Lower lobe of right lung (tissue), 2 donors: ENCODE measurements around the gene HSPA12A. TPM values are rescaled to one million over a fixed set of nuclear protein-coding genes. Genes with fewer than 3 reads are reported as not detected.

Experiments
- ATAC-seq, 2 donors: fragments of 200-7000 bp; cut with Tn5 transposase; one replicate each; pipeline ENCODE4 v1.9.1; 2020 to 2022; ENCODE audit warnings: mild to moderate bottlenecking in 2 of 2, moderate library complexity in 2 of 2
- DNase-seq: peaks from one replicate; pipeline ENCODE4 v3.0.0-alpha.2; 2020
- H3K27ac ChIP-seq: fragments of 200-600 bp; one replicate; pipeline ENCODE4 v1.8.0; 2022
- H3K27me3 ChIP-seq: fragments of 200-600 bp; one replicate; pipeline ENCODE4 v1.8.0; 2022; ENCODE audit warnings: low read depth
- H3K36me3 ChIP-seq: fragments of 200-600 bp; one replicate; pipeline ENCODE4 v1.8.0; 2022; ENCODE audit warnings: mild to moderate bottlenecking
- H3K4me1 ChIP-seq: fragments of 200-600 bp; one replicate; pipeline ENCODE4 v1.8.0; 2022
- H3K4me3 ChIP-seq: fragments of 200-600 bp; one replicate; pipeline ENCODE4 v1.8.0; 2022; ENCODE audit warnings: mild to moderate bottlenecking
- H3K9me3 ChIP-seq: fragments of 200-600 bp; one replicate; pipeline ENCODE4 v1.8.0; 2022
- intact Hi-C: fragments of 100-400 bp; cut with DNase I; formaldehyde crosslinking; loops from one replicate; pipeline ENCODE4 v1.11.0; 2022
- total RNA-seq: library from RNA; stranded (reverse); fragmentation: NEBNext Ultra II Directional; extraction: Animal tissue kit (Norgen Biotek cat#: 25700); gene quantifications from one replicate; pipeline ENCODE4 v1.2.1, GENCODE V29; 2021
- TF ChIP-seq, protein P1 (sequence below): fragments of 200-600 bp; IDR thresholded peaks from one replicate; pipeline ENCODE4 v1.8.0; 2022; ENCODE audit warnings: antibody characterized with exemption, mild to moderate bottlenecking
- donor health status: DM: no; HTN: yes; CAD: no; lungs with severe emphysema.

Gene HSPA12A
- total RNA-seq, 1 donor from 2014 or later: 8.8 TPM

DNA sequence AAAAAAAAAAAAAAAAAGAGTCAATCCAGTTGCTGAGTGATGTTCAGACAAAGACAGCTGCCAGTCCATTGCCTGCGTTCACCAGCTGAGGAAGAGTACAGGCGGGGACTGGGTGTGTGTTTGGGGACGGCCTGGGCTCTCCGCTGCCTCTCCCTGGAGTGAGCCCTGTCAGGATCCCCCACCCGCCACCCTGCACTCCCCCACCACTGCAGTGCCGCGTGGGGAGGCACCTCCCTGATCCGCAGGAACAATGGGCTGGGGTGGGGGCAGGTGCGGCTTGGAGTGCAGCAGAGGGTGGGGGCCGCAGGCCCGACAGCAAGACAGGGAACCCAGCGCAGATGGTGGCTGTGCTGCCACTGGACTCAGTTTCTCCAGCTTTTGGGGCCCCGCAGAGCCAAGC, 1.4 kb downstream of the HSPA12A start:
- TF ChIP-seq, protein P1, sequence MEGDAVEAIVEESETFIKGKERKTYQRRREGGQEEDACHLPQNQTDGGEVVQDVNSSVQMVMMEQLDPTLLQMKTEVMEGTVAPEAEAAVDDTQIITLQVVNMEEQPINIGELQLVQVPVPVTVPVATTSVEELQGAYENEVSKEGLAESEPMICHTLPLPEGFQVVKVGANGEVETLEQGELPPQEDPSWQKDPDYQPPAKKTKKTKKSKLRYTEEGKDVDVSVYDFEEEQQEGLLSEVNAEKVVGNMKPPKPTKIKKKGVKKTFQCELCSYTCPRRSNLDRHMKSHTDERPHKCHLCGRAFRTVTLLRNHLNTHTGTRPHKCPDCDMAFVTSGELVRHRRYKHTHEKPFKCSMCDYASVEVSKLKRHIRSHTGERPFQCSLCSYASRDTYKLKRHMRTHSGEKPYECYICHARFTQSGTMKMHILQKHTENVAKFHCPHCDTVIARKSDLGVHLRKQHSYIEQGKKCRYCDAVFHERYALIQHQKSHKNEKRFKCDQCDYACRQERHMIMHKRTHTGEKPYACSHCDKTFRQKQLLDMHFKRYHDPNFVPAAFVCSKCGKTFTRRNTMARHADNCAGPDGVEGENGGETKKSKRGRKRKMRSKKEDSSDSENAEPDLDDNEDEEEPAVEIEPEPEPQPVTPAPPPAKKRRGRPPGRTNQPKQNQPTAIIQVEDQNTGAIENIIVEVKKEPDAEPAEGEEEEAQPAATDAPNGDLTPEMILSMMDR: no peak
- Histone ChIP-seq H3K9me3 (no peaks in the 10 kb centered on the region), H3K27me3 (peaks cover 41% of the 10 kb centered on the region), H3K36me3 (no peaks in the 10 kb centered on the region), H3K4me3 (peak overlapping the region; percentile 63), H3K27ac (no peak overlapping the region), H3K4me1 (peaks cover 20% of the 10 kb centered on the region)
- ATAC-seq: no peak
- DNase-seq: no peak
- intact Hi-C loops: no loop called here

DNA sequence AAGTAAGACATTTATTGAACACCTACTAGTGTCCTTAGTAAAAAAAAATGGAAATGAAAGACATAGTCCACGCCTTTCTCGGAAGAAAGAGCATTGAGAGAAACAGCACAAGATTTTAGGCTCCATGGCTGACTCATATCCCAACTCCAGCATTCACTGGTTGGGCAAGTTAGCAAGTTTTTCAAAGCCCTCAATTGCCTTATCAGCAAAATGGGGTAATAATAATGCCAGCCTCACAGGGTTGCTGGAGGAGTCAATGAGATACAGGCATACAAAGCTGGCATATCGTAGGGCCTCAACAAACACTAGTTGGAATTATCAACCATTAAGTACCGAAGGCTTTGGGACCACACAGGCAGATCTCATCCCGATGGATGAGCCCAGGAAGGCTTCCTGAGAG, 4.0 kb downstream of the HSPA12A start:
- Histone ChIP-seq H3K27ac (no peak overlapping the region), H3K4me3 (no peak overlapping the region), H3K4me1 (peaks cover 18% of the 10 kb centered on the region), H3K36me3 (no peaks in the 10 kb centered on the region), H3K9me3 (no peaks in the 10 kb centered on the region), H3K27me3 (peaks cover 24% of the 10 kb centered on the region)
- intact Hi-C loops: no loop called here
- TF ChIP-seq, protein P1: no peak
- ATAC-seq (no peak), DNase-seq (no peak)

DNA sequence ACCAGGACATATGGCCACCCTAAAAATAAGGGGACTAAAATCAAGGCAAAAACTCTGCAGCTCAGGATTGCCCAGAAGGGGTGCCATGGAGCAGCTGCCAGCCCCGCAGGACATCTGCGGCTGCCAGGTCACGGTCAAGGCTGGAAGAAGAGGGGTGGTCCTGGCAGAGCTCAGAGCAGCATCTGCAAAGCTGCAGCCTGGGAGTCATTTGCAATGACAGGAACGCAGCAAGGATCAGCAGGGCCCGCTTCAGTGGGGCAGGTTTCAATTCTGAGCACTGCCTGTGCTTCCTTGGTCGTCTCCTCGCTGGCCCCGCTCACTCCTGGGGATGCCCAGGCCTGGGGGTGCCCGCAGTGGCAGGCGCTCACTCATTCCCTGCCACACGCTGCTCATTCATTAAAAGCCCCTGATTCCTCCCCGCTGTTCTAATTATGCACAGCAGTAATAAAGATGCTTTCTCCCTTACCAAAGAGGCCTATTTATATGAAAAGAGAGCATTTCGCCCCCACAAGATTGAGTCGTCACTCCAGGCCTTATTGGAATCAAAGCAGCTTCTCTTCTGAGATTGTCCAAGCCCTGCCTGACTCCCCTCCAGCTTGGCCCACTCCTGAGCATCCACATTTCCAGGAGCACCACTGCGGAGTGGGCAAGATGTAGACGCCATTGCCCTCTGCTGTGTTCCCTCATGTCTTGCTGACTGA, 4.6 kb downstream of the HSPA12A start:
- H3K9me3 ChIP-seq: no peaks in the 10 kb centered on the region
- intact Hi-C loops: no loop called here
- peaks cover 22% of the 10 kb centered on the region for H3K27me3 ChIP-seq
- ATAC-seq (no peak), DNase-seq (no peak)
- H3K27ac ChIP-seq: no peak overlapping the region
- TF ChIP-seq, protein P1: no peak
- no peak overlapping the region for H3K4me3 ChIP-seq
- H3K4me1 ChIP-seq: peaks cover 13% of the 10 kb centered on the region
- no peaks in the 10 kb centered on the region for H3K36me3 ChIP-seq

DNA sequence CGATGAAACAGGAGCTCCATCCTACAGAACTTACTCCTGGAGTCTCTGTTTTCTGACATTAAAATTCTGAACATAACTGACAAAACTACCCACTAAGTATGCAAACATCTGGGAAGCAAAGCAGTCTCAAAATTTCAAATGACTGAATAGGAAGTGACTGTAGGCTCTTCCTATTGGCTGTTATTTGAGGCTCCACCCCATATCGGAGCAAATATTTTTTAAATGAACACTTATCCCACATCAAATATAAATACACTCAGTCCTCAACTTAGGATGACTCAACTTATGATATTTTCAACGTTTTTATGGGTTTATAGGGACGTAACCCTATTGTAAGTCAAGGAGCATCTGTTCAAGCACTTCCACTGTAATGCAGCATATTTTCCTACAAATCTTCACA, 8.8 kb downstream of the HSPA12A start:
- intact Hi-C loops: no loop called here
- TF ChIP-seq, protein P1: no peak

DNA sequence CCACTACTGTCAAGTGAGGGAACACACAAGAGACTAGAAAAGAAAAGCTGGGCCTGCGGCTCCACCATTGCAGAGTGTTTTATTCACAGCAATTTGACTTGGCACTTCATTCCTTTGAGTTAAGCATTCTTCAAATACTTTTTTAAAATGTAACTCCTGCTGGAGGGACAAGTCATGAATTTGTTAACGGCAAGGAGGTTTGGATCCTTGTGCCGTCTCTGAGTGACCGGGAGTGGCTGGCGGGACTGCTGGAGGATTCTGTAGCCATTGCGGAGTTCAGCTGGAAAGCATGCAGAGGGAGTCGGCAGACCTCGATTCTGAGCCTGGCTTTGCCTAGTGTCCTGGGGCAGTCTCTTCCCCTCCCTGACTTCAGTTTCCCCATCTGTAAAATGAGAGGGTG, 9.8 kb downstream of the HSPA12A start:
- no peaks in the 10 kb centered on the region for H3K9me3 ChIP-seq
- H3K4me1 ChIP-seq: no peaks in the 10 kb centered on the region
- peaks cover 4% of the 10 kb centered on the region for H3K27me3 ChIP-seq
- intact Hi-C loops: no loop called here
- H3K36me3 ChIP-seq: no peaks in the 10 kb centered on the region
- no peak overlapping the region for H3K27ac ChIP-seq
- DNase-seq (no peak), ATAC-seq (no peak)
- TF ChIP-seq, protein P1: no peak
- no peak overlapping the region for H3K4me3 ChIP-seq

More for the DNA sequence above, 8.8 kb downstream of the HSPA12A start:
- Histone ChIP-seq H3K4me1 (no peaks in the 10 kb centered on the region), H3K36me3 (no peaks in the 10 kb centered on the region), H3K9me3 (no peaks in the 10 kb centered on the region), H3K27me3 (peaks cover 5% of the 10 kb centered on the region), H3K4me3 (no peak overlapping the region), H3K27ac (no peak overlapping the region)
- DNase-seq: no peak
- ATAC-seq: no peak
